Glutamatergic neuron (in vitro differentiated cells): ENCODE measurements around the gene KRT76. TPM values are rescaled to one million over a fixed set of nuclear protein-coding genes. Genes with fewer than 3 reads are reported as not detected.
"Not testable (repeated sequence)": the region's sequence is repeated elsewhere in the genome, so short reads cannot be mapped to it uniquely, and the experiment has no call there.

Source experiments
- DNase-seq: peaks from one replicate; pipeline ENCODE4 v3.0.0; 2022
- H3K27ac Mint-ChIP-seq: one replicate; pipeline ENCODE4 v1.8.0; 2020; ENCODE audit warnings: mild to moderate bottlenecking, mixed read lengths, inconsistent platforms; ENCODE audit not compliant: unreplicated experiment
- H3K27me3 Mint-ChIP-seq: one replicate; pipeline ENCODE4 v1.8.0; 2020; ENCODE audit warnings: mild to moderate bottlenecking, moderate library complexity, mixed read lengths, inconsistent platforms; ENCODE audit not compliant: unreplicated experiment
- H3K36me3 Mint-ChIP-seq: one replicate; pipeline ENCODE4 v1.8.0; 2020; ENCODE audit warnings: mild to moderate bottlenecking, mixed read lengths, inconsistent platforms; ENCODE audit not compliant: unreplicated experiment
- H3K4me1 Mint-ChIP-seq: one replicate; pipeline ENCODE4 v1.8.0; 2020; ENCODE audit warnings: mild to moderate bottlenecking, low read depth, mixed read lengths, inconsistent platforms; ENCODE audit not compliant: unreplicated experiment
- H3K4me3 Mint-ChIP-seq: one replicate; pipeline ENCODE4 v1.8.0; 2020; ENCODE audit warnings: mild to moderate bottlenecking, mixed read lengths, inconsistent platforms; ENCODE audit not compliant: unreplicated experiment
- H3K9me3 Mint-ChIP-seq: one replicate; pipeline ENCODE4 v1.8.0; 2020; ENCODE audit warnings: mild to moderate bottlenecking, moderate library complexity, mixed read lengths, inconsistent platforms; ENCODE audit not compliant: unreplicated experiment
- total RNA-seq: library from RNA; stranded (reverse); fragmentation: NEBNext Ultra II Directional; extraction: Animal tissue kit (Norgen Biotek cat#: 25700); gene quantifications from one replicate; pipeline ENCODE4 v1.2.1, GENCODE V29; 2021; ENCODE audit not compliant: unreplicated experiment
- TF ChIP-seq, protein P1 (sequence below): fragments of 200-600 bp; sonication (generic); IDR thresholded peaks from one replicate; pipeline ENCODE4 v1.5.0; 2021; ENCODE audit not compliant: partially characterized antibody, unreplicated experiment

Gene KRT76
- total RNA-seq, 1 donor from 2014 or later = not detected

DNA sequence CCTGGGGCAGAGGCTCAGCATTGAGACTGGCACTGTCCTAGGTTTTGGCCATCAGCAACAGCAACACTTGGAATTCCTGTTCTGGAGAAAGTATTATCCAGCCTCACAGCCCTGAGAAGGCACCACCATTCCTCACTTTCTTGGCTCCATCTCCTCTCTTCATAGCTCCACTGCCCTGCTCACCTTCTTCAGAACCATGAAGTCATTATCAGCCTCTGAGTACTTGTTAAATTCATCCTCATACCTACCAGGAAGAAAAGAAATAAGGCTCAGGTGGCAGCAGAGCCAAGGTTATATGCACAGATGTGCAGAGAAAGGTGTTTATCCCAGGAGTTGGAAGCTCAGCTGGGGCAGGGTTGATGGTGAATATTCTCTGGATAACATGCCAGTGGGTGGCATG lies 25.4 kb downstream of the KRT76 start:
- H3K36me3 Mint-ChIP-seq = no peaks in the 10 kb centered on the region
- TF ChIP-seq, protein P1, sequence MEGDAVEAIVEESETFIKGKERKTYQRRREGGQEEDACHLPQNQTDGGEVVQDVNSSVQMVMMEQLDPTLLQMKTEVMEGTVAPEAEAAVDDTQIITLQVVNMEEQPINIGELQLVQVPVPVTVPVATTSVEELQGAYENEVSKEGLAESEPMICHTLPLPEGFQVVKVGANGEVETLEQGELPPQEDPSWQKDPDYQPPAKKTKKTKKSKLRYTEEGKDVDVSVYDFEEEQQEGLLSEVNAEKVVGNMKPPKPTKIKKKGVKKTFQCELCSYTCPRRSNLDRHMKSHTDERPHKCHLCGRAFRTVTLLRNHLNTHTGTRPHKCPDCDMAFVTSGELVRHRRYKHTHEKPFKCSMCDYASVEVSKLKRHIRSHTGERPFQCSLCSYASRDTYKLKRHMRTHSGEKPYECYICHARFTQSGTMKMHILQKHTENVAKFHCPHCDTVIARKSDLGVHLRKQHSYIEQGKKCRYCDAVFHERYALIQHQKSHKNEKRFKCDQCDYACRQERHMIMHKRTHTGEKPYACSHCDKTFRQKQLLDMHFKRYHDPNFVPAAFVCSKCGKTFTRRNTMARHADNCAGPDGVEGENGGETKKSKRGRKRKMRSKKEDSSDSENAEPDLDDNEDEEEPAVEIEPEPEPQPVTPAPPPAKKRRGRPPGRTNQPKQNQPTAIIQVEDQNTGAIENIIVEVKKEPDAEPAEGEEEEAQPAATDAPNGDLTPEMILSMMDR = no peak
- no peak for DNase-seq
- no peaks in the 10 kb centered on the region for H3K9me3 Mint-ChIP-seq
- H3K27ac Mint-ChIP-seq = no peak overlapping the region
- no peaks in the 10 kb centered on the region for H3K4me1 Mint-ChIP-seq
- no peak overlapping the region for H3K4me3 Mint-ChIP-seq
- peaks cover 2% of the 10 kb centered on the region for H3K27me3 Mint-ChIP-seq

DNA sequence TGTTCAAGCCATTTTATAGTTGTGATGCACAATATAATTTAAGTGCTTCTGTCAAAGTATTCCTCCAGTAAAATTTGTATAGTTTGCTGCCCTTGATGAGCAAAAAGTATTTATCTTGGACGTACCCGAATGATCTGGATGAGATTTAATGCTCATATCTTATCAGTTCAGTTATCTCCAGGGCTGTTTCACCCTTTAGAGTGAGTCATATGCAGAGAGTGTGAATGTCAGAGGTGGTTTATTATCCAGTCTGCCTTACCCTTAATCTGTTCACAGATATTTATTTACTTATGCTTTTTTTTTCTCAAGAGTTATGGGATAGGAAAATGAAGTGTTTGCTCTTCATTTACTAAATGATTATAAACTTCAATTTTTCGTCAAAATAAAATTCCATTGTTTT lies 26.6 kb downstream of the KRT76 start:
- not testable (repeated sequence) for H3K27me3 Mint-ChIP-seq, DNase-seq

DNA sequence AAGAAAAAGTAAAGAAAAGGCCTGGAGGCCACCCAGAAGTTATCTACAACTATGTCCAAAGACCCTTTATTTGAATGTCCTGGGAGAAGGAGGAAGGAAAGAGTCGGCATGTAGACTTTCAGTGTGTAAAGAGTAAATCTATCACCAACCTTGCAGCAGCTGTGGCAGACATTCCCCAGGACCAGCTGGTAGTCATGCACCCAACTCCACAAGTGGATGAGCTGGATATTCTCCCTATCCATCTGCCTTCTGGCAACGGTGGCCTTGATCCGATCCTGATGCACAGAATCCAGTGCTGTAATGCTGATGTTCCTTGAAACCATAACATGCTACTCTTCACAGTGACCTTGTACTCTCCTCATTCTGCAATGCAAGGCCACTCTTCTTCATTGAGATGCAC lies 27.3 kb downstream of the KRT76 start:
- H3K9me3 Mint-ChIP-seq = no peaks in the 10 kb centered on the region
- TF ChIP-seq, protein P1 = no peak
- no peak overlapping the region for H3K27ac Mint-ChIP-seq
- H3K4me3 Mint-ChIP-seq = no peak overlapping the region
- peaks cover 2% of the 10 kb centered on the region for H3K27me3 Mint-ChIP-seq
- DNase-seq = no peak
- H3K36me3 Mint-ChIP-seq = no peaks in the 10 kb centered on the region
- H3K4me1 Mint-ChIP-seq = no peaks in the 10 kb centered on the region

More for the DNA sequence above, 26.6 kb downstream of the KRT76 start:
- H3K36me3 Mint-ChIP-seq, H3K4me3 Mint-ChIP-seq, H3K27ac Mint-ChIP-seq, H3K9me3 Mint-ChIP-seq, H3K4me1 Mint-ChIP-seq: not testable (repeated sequence)

DNA sequence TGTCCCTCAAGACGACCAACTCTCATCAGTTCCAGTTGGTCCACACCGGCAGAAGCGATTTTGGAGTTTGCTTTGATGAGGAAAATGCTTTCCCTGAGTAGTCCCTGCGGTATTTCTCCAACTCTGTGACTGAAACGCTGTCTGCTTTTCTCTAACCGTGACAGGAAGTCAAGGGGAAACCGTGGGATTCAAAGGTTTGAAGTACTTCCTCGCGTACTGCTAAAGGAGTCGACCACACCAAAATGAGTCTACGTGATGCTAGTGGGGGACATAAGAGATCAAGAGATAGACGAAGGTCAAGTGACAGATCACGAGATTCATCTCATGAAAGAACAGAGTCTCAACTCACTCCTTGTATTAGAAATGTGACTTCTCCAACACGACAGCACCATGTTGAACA lies 28.6 kb downstream of the KRT76 start:
- no peak for DNase-seq
- TF ChIP-seq, protein P1 = no peak
- no peaks in the 10 kb centered on the region for H3K4me1 Mint-ChIP-seq
- no peaks in the 10 kb centered on the region for H3K36me3 Mint-ChIP-seq
- H3K27ac Mint-ChIP-seq = no peak overlapping the region
- no peak overlapping the region for H3K4me3 Mint-ChIP-seq
- no peaks in the 10 kb centered on the region for H3K9me3 Mint-ChIP-seq
- peaks cover 2% of the 10 kb centered on the region for H3K27me3 Mint-ChIP-seq

DNA sequence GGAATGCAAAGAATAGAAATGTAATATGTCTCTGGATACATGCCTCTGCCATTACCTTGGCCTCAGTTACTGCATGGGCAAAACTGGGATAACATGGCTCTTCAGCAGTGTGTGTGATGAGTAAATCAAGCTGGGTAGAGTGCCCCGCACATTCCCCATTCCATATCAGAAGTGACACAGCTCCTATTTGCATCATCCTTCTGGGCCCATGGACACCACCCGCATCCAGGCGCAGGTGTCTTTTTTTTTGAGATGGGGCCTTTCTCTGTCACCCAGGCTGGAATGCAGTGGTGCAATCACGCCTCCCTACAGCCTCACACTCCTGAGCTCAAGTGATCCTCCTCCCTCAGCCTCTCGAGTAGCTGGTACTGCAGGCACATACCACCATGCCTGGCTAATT lies 31.6 kb downstream of the KRT76 start:
- no peak overlapping the region for H3K4me3 Mint-ChIP-seq
- H3K4me1 Mint-ChIP-seq = no peaks in the 10 kb centered on the region
- H3K9me3 Mint-ChIP-seq = no peaks in the 10 kb centered on the region
- TF ChIP-seq, protein P1 = no peak
- H3K27ac Mint-ChIP-seq = no peak overlapping the region
- H3K27me3 Mint-ChIP-seq = peaks cover 5% of the 10 kb centered on the region
- H3K36me3 Mint-ChIP-seq = no peaks in the 10 kb centered on the region
- no peak for DNase-seq
